Measurements from ENCODE around the gene CCDC83.

CCDC83 gene

GRCh38 chr11:85884581-85885021 is 29.4 kb downstream of the CCDC83 start:
- no peak overlapping the region for H3K4me2 ChIP-seq
- no peaks in the 10 kb centered on the region for H3K9me3 ChIP-seq
- no peak overlapping the region for H3K27ac ChIP-seq
- H3K4me3 ChIP-seq: no peak overlapping the region
- H3K27me3 ChIP-seq: no peaks in the 10 kb centered on the region
- no peak for TF ChIP-seq Cebpa-rat (IDR thresholded peaks at IDR 0.05)
- no peaks in the 10 kb centered on the region for H3K36me3 ChIP-seq
- H4K20me1 ChIP-seq: no peaks in the 10 kb centered on the region
- no peaks in the 10 kb centered on the region for H3K4me1 ChIP-seq
- H3K9ac ChIP-seq: no peak overlapping the region

GRCh38 chr11:85886089-85887056 is 31.2 kb downstream of the CCDC83 start:
- H3K27me3 ChIP-seq: no peaks in the 10 kb centered on the region
- TF ChIP-seq Cebpa-rat (IDR thresholded peaks at IDR 0.05): no peak

GRCh38 chr11:85889108-85889507 is 33.9 kb downstream of the CCDC83 start:
- Histone ChIP-seq H3K9me3 (no peaks in the 10 kb centered on the region), H3K9ac (no peak overlapping the region), H3K4me1 (no peaks in the 10 kb centered on the region), H3K4me3 (no peak overlapping the region), H3K27me3 (no peaks in the 10 kb centered on the region), H3K36me3 (no peaks in the 10 kb centered on the region), H3K27ac (no peak overlapping the region), H4K20me1 (no peaks in the 10 kb centered on the region), H3K4me2 (no peak overlapping the region)
- no peak for TF ChIP-seq Cebpa-rat (IDR thresholded peaks at IDR 0.05)

More at GRCh38 chr11:85886089-85887056, 31.2 kb downstream of the CCDC83 start:
- no peak overlapping the region for H3K9ac ChIP-seq
- H3K9me3 ChIP-seq: no peaks in the 10 kb centered on the region
- H3K4me3 ChIP-seq: no peak overlapping the region
- H3K27ac ChIP-seq: no peak overlapping the region
- H4K20me1 ChIP-seq: no peaks in the 10 kb centered on the region
- no peaks in the 10 kb centered on the region for H3K36me3 ChIP-seq
- H3K4me1 ChIP-seq: no peaks in the 10 kb centered on the region
- no peak overlapping the region for H3K4me2 ChIP-seq

GRCh38 chr11:85889676-85890579 is 34.7 kb downstream of the CCDC83 start:
- Histone ChIP-seq H3K9ac (no peak overlapping the region), H3K4me1 (no peaks in the 10 kb centered on the region), H3K4me2 (no peak overlapping the region), H3K9me3 (no peaks in the 10 kb centered on the region), H3K4me3 (no peak overlapping the region), H4K20me1 (no peaks in the 10 kb centered on the region), H3K27ac (no peak overlapping the region), H3K27me3 (no peaks in the 10 kb centered on the region), H3K36me3 (no peaks in the 10 kb centered on the region)
- TF ChIP-seq Cebpa-rat (IDR thresholded peaks at IDR 0.05): no peak

- no peak overlapping the region for H3K4me3 ChIP-seq
- H3K9me3 ChIP-seq: no peaks in the 10 kb centered on the region
- H4K20me1 ChIP-seq: no peaks in the 10 kb centered on the region
- H3K4me2 ChIP-seq: no peak overlapping the region
- no peak overlapping the region for H3K27ac ChIP-seq
- no peak overlapping the region for H3K9ac ChIP-seq
- H3K4me1 ChIP-seq: no peaks in the 10 kb centered on the region
- no peak for TF ChIP-seq Cebpa-rat (IDR thresholded peaks at IDR 0.05)
- H3K27me3 ChIP-seq: no peaks in the 10 kb centered on the region
- no peaks in the 10 kb centered on the region for H3K36me3 ChIP-seq
Observed at GRCh38 chr11:85893395-85893794, 38.2 kb downstream of the CCDC83 start.

- Histone ChIP-seq H3K4me3 (no peak overlapping the region), H3K27ac (no peak overlapping the region), H3K4me1 (no peaks in the 10 kb centered on the region), H3K27me3 (no peaks in the 10 kb centered on the region), H3K9me3 (no peaks in the 10 kb centered on the region), H3K9ac (no peak overlapping the region), H3K36me3 (no peaks in the 10 kb centered on the region), H3K4me2 (no peak overlapping the region), H4K20me1 (no peaks in the 10 kb centered on the region)
- TF ChIP-seq Cebpa-rat (IDR thresholded peaks at IDR 0.05): no peak
Observed at GRCh38 chr11:85896876-85897275, 41.7 kb downstream of the CCDC83 start.

- H3K9ac ChIP-seq: no peak overlapping the region
- H3K27me3 ChIP-seq: no peaks in the 10 kb centered on the region
- no peaks in the 10 kb centered on the region for H3K4me1 ChIP-seq
Observed at GRCh38 chr11:85898456-85898855, 43.3 kb downstream of the CCDC83 start.

GRCh38 chr11:85902353-85902752 is 47.2 kb downstream of the CCDC83 start:
- no peak overlapping the region for H3K4me2 ChIP-seq
- no peak overlapping the region for H3K9ac ChIP-seq

More at GRCh38 chr11:85898456-85898855, 43.3 kb downstream of the CCDC83 start:
- no peaks in the 10 kb centered on the region for H4K20me1 ChIP-seq
- no peak overlapping the region for H3K4me3 ChIP-seq
- no peak overlapping the region for H3K27ac ChIP-seq
- TF ChIP-seq Cebpa-rat (IDR thresholded peaks at IDR 0.05): no peak
- H3K9me3 ChIP-seq: no peaks in the 10 kb centered on the region
- no peak overlapping the region for H3K4me2 ChIP-seq
- no peaks in the 10 kb centered on the region for H3K36me3 ChIP-seq

GRCh38 chr11:85903406-85903805 is 48.2 kb downstream of the CCDC83 start:
- H3K9ac ChIP-seq: no peak overlapping the region
- no peaks in the 10 kb centered on the region for H3K36me3 ChIP-seq
- H3K4me3 ChIP-seq: no peak overlapping the region
- H3K4me2 ChIP-seq: no peak overlapping the region
- no peaks in the 10 kb centered on the region for H4K20me1 ChIP-seq
- H3K9me3 ChIP-seq: no peaks in the 10 kb centered on the region
- H3K27ac ChIP-seq: no peak overlapping the region
- no peaks in the 10 kb centered on the region for H3K4me1 ChIP-seq
- TF ChIP-seq Cebpa-rat (IDR thresholded peaks at IDR 0.05): no peak
- no peaks in the 10 kb centered on the region for H3K27me3 ChIP-seq

More at GRCh38 chr11:85902353-85902752, 47.2 kb downstream of the CCDC83 start:
- H3K9me3 ChIP-seq: no peaks in the 10 kb centered on the region
- no peaks in the 10 kb centered on the region for H4K20me1 ChIP-seq
- H3K36me3 ChIP-seq: no peaks in the 10 kb centered on the region
- no peak for TF ChIP-seq Cebpa-rat (IDR thresholded peaks at IDR 0.05)
- no peak overlapping the region for H3K4me3 ChIP-seq
- H3K27ac ChIP-seq: no peak overlapping the region
- H3K27me3 ChIP-seq: no peaks in the 10 kb centered on the region
- no peaks in the 10 kb centered on the region for H3K4me1 ChIP-seq

Measured in BLaER1 (cell line).